Kidney tubule cell (primary cell): ENCODE data around the gene ARHGAP11A.
A peak's percentile ranks its signal among the peaks of the same experiment; 100 is the strongest.
"Not testable (repeated sequence)": the region's sequence is repeated elsewhere in the genome, so short reads cannot be mapped to it uniquely, and the experiment has no call there.

ENCODE experiments used
- DNase-seq: peaks from one replicate; pipeline ENCODE4 v3.0.0-alpha.2; 2018; ENCODE audit warnings: low spot score

Gene ARHGAP11A, protein sequence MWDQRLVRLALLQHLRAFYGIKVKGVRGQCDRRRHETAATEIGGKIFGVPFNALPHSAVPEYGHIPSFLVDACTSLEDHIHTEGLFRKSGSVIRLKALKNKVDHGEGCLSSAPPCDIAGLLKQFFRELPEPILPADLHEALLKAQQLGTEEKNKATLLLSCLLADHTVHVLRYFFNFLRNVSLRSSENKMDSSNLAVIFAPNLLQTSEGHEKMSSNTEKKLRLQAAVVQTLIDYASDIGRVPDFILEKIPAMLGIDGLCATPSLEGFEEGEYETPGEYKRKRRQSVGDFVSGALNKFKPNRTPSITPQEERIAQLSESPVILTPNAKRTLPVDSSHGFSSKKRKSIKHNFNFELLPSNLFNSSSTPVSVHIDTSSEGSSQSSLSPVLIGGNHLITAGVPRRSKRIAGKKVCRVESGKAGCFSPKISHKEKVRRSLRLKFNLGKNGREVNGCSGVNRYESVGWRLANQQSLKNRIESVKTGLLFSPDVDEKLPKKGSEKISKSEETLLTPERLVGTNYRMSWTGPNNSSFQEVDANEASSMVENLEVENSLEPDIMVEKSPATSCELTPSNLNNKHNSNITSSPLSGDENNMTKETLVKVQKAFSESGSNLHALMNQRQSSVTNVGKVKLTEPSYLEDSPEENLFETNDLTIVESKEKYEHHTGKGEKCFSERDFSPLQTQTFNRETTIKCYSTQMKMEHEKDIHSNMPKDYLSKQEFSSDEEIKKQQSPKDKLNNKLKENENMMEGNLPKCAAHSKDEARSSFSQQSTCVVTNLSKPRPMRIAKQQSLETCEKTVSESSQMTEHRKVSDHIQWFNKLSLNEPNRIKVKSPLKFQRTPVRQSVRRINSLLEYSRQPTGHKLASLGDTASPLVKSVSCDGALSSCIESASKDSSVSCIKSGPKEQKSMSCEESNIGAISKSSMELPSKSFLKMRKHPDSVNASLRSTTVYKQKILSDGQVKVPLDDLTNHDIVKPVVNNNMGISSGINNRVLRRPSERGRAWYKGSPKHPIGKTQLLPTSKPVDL

DNA sequence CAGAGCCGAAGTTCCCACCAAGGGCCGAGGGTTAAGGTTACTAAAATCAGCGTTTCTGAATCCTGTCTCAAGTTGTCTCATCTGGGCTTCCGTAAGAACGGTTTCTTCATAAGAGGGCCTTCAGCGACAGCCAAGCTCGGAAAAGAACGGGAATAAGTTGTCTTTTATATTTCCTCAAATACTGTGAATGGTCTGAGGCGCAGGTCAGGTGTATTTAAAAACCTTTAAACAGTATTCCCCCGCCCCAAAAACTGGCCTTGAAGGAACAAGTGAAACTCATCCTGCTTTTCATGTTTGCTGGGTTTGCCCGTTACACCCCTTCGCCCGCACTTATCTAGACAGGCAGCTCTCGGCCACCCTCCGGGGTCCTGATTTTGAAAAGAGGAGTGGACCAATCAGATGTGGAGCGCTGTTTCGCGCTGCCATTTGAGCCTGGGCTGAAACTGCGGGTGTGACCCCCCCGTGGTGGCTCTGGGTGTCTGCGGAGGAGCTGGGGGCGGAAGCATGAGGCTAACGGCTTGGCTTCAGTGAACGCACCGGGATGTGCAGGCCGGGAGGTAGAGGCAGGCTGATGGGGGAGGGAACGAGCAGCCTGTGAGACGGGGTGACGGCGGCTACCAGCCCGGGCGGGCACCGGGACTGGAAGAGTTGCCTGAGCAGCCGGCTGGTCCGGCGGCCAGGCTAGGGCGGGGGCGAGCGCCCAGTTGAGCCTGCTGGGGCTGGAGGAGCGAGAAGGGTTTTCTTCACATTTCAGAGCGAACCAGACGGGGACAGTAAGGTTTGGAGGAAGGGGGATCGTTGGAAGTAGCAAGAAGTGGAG is at the start of gene ARHGAP11A:
ARHGAP11A (plus strand) TSS at position 454 of the 820 bp plus-strand sequence. CDS start 708 bp downstream, outside the sequence.
- DNase-seq, result peak; percentile 91

DNA sequence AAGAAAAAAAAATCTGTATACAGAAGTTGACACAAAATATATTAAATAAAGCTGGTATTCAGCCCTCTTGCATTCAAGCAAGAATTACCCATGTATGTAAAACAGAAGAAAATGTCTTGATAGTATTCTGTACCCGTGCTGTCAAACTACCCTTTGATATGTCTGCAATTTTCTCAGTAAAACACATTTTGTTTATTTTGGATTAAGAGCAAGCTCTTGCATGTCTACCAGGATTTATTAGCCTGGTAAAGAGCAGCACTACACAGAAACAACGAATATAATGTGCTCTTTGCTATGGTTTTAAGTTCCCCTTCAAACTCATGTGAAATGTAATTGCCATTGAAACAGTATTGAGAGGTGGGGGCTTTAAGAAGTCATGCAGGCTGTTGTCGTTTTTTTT is 46.3 kb upstream of the ARHGAP11A start:
- not testable (repeated sequence) for DNase-seq

DNA sequence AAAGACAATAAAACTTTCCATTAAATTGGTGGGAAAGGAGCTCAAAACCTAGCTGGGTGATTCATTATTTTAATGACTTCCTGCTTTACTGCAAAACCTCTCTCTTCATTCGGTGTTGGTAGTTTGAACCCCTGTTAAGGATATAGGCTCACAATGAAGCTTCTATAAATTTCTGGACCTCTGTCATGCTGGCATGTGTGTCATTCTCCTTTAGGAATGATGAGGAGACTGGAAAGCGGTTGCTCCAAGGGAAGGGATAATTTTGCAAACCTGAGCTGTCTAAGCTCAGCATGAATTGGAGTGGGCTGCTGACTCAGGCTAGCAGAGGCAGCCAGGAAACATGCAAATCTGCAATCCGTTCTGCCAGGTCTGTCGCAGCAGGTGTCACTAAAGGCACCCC is 36.8 kb upstream of the ARHGAP11A start:
- DNase-seq, result not testable (repeated sequence)

DNA sequence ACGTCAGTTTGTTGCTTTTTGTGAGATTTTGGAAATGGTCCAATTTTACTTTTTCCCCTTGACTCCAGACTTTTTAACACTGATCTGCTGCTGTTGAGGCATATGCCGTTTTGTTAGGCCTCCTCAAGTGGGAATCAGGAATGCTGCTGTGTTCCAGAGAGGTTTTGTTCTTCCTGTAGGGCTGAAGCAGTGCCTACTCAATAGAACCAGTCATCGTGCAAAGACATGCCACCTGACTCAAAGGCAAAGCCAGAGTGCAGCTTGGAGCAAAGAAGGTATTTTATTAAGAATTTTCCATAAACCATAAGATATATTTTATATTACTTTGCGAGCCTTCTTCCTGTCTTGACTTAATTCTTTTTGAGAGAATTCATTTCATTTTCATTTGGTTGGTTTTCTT is 29.5 kb upstream of the ARHGAP11A start:
- DNase-seq, result not testable (repeated sequence)

DNA sequence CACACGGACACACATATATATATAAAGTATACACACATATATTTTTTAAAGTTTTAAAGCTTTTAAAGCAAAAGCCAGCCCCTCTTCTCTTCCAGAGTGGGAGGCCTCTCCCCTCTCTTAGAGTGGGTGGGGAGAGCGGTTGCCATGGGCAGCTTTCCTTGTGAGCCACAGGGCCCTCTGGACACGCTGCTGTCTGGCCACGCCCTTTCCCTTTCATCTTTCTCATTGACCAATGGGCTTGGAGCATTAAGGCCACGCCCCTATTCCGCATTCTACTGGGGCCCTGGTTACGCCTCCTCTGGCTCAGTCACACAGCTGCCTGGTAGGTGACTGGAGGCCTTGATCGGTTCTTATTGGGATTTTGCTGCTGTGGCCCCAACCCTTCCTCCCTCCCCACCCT is 22.2 kb upstream of the ARHGAP11A start, which contains the start of gene GOLGA8N:
GOLGA8N (plus strand) TSS at position 306 of the 400 bp plus-strand sequence.
- DNase-seq, result not testable (repeated sequence)

DNA sequence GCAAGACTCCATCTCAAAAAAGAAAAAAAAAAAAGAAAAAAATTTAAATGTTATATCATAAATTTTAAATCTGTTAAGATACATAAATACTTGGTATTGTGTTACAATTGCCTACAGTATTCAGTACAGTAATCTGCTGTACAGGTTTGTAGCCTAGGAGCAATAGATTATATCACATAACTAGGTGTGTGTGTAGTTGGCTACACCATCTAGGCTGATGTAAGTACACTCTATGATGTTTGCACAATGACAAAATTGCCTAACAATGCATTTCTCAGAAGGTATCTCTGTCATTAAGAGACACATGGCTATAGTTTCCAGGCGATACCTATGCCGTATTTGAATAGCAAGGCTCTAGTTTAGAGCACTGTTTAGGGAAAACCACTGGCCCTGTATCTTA is 5.8 kb upstream of the ARHGAP11A start:
- DNase-seq, result not testable (repeated sequence)

DNA sequence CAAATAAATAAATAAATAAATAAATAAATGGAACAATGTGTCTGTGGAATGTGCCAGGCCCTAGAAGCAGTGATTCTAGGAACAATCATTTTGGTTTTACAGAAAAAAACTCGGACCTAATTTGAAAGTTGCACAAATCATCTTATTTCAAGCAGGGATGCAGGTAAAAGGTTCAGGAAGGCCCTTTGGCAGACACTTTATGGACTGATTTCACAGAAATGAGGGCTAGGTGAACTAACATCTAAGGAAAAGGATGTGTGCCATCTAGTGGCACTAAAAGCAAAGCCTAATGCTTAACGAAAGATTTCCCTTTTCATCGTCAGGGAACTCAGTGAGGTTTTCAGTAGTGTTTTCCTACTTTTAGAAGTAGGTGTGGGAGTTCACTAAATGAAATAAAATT is 4.6 kb upstream of the ARHGAP11A start:
- DNase-seq, result peak; percentile 56

DNA sequence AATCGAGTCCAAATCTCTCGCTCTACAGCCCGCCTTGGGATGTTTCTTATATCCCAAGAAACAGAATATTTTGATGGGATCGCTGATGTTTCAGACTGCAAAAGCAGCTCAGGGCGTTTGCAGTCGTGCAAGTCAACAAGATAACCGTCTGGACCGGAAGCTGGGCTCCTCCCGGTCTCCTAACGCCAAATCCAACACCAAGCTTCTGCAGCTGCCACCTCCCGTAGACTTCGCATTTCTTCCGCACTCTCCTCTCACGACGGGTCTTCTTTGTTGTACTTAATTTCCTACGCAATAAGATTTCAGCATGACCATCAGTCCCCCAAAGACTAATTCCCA is 623 bp upstream of the ARHGAP11A start:
- DNase-seq, result not testable (repeated sequence)

DNA sequence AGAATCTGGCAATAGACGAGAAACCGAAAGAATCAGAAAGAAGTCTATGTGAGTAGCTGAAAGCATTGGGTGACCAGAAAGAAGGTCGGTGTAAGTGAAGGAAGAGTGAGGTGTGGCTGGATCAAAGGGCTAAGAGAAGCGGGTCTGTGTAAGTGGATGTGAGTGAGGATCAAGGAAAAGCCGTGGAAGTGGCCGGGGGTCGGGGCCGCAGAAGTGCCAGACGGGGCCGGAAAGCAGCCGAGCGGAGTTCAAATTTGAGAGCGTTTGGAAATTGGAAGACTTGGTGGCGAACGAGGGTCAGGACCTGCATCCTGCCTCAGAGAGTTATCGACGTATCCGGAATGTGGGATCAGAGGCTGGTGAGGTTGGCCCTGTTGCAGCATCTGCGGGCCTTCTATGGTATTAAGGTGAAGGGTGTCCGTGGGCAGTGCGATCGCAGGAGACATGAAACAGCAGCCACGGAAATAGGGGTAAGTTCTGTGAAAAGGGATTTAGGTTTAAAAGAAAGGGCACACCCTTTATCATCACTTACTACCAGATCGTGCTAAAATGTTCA is 645 bp downstream of the ARHGAP11A start:
- DNase-seq, result peak; percentile 33

DNA sequence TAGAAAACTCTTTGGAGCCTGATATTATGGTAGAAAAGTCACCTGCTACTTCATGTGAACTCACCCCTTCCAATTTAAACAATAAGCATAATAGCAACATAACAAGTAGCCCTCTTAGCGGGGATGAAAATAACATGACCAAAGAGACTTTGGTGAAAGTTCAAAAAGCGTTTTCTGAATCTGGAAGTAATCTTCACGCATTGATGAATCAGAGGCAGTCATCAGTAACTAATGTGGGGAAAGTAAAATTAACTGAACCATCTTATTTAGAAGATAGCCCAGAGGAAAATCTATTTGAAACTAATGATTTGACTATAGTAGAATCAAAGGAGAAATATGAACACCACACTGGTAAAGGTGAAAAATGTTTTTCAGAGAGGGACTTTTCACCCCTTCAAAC is 21.1 kb downstream of the ARHGAP11A start:
- no peak for DNase-seq

DNA sequence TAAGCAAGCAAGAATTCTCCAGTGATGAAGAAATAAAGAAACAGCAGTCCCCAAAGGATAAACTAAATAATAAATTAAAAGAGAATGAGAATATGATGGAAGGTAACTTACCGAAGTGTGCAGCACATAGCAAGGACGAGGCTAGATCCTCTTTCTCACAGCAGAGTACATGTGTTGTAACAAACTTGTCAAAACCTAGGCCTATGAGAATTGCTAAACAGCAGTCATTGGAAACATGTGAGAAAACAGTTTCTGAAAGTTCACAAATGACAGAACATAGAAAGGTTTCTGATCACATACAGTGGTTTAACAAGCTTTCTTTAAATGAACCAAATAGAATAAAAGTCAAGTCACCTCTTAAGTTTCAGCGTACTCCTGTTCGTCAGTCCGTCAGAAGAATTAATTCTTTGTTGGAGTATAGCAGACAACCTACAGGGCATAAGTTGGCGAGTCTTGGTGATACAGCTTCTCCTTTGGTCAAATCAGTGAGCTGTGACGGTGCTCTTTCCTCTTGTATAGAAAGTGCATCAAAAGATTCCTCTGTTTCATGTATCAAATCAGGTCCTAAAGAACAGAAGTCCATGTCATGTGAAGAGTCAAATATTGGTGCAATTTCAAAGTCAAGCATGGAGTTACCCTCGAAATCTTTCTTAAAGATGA is 21.7 kb downstream of the ARHGAP11A start:
- DNase-seq, result no peak

DNA sequence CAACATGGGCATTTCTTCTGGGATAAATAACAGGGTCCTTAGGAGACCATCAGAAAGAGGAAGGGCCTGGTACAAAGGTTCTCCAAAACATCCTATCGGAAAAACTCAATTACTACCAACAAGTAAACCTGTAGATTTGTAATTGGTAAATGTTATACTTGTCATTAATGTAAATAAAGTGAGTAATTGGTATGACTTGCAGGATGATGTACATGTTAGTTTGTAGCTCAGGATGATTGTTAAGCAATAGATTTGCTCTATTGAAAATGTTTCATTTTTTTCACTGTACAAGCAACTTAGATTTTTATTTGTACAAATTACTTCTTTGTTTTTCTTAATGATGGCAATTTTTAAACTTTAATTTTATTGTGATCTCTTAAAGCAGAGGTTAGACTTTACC is 22.4 kb downstream of the ARHGAP11A start:
- no peak for DNase-seq

DNA sequence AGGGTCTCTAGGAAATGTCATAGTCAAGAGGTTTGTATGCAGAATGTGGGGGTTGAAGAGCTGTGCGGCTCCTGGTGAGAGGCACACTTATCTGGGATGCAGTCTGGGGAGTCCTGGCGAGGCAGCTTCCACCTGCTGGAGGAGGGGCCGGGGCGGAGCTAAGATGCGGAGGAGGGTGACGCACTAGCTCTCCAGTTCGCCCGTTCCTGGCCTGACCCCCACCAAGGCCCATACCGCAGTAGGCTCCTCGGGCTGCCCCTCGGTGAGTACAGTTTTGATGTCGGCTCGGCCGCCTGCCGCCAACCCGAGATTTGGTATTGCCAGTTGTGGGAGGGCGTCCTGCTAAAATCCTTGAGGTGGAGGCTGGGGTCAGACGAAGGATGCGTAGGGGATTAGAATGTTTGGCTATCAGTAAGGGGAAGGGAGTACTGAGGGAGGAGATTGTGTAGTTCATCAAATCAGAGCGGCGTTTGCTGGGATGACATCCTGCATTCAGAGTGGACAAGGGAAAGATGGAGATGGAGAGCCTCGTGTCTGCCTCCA is 26.3 kb downstream of the ARHGAP11A start, which contains the start of gene SCG5:
SCG5 (plus strand) TSS at position 194 of the 543 bp plus-strand sequence. CDS start 1,883 bp downstream, outside the sequence.
- DNase-seq, result peak; percentile 25

DNA sequence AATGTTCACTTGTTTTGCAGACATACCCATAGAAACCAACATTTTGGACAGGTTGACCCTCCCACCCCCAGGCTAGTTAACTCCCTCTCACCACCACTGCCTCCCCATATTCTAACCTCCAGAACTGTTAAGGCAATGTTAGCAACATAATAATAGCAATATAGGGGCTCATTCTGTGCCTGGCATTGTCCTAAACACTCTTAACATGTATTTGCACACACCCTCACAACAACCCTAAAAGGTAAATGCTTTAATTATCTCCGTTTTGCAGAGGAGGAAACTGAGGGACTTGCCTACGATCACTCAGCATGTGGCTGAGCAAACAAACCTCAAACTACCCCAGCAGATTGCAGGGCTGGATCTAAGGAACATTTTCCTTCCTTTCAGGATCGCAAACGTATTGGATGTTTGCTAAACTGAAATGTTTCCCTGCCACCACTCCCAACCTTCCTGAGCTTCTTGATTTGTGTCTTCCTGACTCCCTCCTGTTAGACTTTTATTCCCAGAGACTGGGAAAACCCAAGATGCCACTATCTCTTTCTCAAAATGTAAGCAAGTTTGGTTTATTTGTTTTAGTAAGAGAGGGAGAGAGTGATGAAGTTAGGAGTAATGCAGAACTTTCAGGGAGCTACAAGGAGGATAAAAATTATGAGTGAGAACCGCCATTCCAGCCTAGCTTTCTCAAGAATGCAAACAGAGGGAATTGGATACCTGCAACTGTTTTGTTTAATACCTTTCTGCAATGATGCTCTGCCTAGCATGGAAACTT is 27.5 kb downstream of the ARHGAP11A start:
- DNase-seq, result no peak

DNA sequence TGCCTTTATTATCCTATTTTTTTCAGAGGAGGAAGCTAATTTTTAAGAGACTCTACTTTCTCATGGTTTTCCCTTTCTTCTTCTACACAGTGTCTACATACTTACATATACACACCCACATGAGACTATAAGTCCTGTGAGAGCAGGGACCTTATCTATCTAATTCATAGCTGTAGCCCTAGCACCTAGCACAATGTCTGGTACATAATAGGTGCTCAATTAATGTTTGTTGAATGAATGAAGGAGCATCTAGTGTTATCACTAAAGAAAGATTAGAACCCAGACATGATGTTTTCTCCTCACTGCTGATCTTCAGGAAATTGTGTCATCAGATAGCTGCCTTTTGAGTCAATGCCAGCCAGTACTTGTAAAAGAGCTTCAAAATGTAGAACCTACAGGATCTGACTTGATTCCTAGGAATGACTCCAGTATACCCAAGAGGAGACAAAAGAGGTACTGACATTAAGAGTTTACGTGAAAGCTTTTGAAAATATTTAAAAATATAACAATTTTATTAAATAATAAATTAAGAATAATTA is 28.7 kb downstream of the ARHGAP11A start:
- no peak for DNase-seq

DNA sequence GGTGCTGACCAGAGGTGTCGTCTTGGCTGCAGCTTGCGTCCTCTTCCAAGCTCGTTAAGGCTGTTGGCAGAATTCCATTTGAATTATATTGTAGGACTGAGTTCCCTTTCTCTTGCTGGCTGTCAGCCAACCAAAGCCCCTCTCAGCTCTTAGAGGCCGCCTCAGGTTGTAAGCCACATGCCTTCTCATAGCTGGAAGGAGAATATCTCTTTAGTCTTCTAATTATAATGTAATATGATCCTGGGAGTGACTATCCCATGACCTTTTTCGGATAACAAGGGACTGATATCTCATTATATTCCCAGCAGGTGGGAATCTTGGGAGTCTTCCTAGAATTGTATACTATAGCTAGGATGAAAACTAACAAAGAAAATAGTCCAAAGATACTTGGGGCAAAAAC is 31.0 kb downstream of the ARHGAP11A start:
- no peak for DNase-seq

DNA sequence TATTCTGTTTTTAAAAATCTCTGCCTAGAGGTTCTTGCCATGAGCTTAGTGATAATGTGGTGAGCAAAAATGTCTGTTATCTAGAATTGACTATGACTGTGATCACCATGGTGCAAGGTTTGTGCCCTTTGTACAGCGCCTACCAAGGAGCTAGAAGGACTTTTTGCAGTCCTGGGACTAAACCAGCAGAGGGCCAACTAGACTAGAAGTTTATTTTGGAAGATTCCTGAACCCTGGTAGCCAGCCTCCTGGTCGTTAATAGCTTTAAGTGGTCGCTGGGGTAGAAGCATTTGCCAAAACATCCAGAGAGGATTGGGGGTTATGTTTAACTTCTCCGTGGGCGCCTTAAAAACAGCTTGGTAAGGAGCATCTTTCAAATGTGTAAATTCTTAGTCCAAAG is 34.0 kb downstream of the ARHGAP11A start:
- no peak for DNase-seq

DNA sequence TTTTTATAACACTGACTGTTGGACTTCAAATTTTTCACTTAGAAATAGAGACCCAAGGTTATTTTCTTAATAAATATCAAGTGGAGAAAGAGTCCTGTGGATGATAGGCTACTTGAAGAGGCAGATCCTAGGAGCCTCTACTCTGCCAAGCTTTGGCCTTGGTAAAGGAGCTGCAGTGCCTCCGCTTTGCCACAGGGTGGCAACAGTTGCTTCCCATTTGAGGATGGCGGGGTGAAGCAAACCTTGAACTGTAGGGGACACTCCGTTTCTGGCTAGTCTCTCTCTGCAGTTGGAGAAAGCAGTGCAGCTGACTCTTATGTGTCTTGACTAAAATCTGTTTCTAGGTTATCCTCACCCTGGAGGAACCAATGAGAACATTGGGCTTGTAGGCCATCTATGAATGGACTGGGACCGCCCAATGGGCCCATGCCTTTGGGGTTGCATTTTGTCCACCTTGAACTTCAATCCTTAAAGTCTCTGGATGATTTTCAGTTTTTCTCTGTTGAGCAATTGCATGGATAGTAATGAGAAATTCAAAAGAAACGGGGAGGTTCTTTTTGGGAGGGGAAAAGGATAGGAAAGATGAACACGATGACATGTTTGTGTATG is 36.0 kb downstream of the ARHGAP11A start:
- DNase-seq, result peak; percentile 71

DNA sequence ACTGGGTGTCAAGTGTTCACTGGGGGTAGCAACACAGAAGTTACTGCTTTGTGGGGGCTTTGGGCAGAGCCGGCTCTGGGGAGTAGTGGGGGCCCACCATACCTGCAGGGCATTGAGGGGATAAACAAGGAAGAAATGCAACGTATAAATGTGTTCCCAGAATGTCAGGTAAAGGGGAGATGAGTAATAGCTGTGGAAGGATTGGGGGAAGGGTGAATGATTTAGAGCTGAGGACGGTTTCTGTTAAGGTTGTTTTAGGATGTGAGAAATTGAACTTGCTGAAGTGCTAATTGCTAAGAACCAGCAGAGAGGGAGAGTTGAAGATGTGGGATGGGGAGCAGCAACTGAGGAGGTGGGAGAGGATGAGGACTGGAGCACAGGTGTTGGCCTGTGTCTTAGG is 36.9 kb downstream of the ARHGAP11A start:
- DNase-seq, result peak; percentile 43
